WTC11 (cell line): ENCODE data around the gene LCT. TPM values are rescaled to one million over a fixed set of nuclear protein-coding genes. Genes with fewer than 3 reads are reported as not detected.
A peak's percentile ranks its signal among the peaks of the same experiment; 100 is the strongest.

Source experiments
- ATAC-seq: fragments of 200-7000 bp; cut with Tn5 transposase; 2 replicates; pipeline ENCODE4 v1.10.0; 2021; ENCODE audit warnings: mild to moderate bottlenecking, moderate library complexity
- CTCF ChIA-PET: fragments of 300-600 bp; sonication (Branson Sonifier 250); formaldehyde crosslinking; loops from one replicate; lab custom pipeline; 2021; ENCODE audit warnings: antibody characterized with exemption; lab: Charles Lee
- POLR2A ChIA-PET: fragments of 350-600 bp; sonication (Branson Sonifier 250); formaldehyde crosslinking; loops from one replicate; lab custom pipeline; 2021; ENCODE audit warnings: antibody characterized with exemption; lab: Charles Lee
- DNase-seq: peaks from one replicate; pipeline ENCODE4 v3.0.0; 2021; ENCODE audit warnings: low spot score
- H3K27ac Mint-ChIP-seq: 2 replicates; pipeline ENCODE4 v1.8.0; 2021; ENCODE audit warnings: mixed read lengths
- H3K27me3 Mint-ChIP-seq: 2 replicates; pipeline ENCODE4 v1.8.0; 2021; ENCODE audit warnings: low read depth, mild to moderate bottlenecking, moderate library complexity, mixed read lengths
- H3K36me3 Mint-ChIP-seq: 2 replicates; pipeline ENCODE4 v1.8.0; 2021; ENCODE audit warnings: mixed read lengths
- H3K4me1 Mint-ChIP-seq: 2 replicates; pipeline ENCODE4 v1.8.0; 2022; ENCODE audit warnings: mixed read lengths
- H3K4me3 Mint-ChIP-seq: 2 replicates; pipeline ENCODE4 v1.8.0; 2021; ENCODE audit warnings: mild to moderate bottlenecking, moderate library complexity, mixed read lengths
- H3K9me3 Mint-ChIP-seq: 2 replicates; pipeline ENCODE4 v1.8.0; 2021; ENCODE audit warnings: mixed read lengths
- ARID4B ChIP-seq: sonication (generic); formaldehyde crosslinking; IDR thresholded peaks from 2 replicates; pipeline ENCODE4 v1.8.0; 2023; ENCODE audit warnings: missing genetic modification reagents, mild to moderate bottlenecking, borderline replicate concordance
- ATF1 ChIP-seq: sonication (generic); formaldehyde crosslinking; IDR thresholded peaks from 2 replicates; pipeline ENCODE4 v1.8.1; 2023; ENCODE audit warnings: mild to moderate bottlenecking, moderate library complexity, missing genetic modification reagents
- ATF2 ChIP-seq: sonication (generic); formaldehyde crosslinking; IDR thresholded peaks from 2 replicates; pipeline ENCODE4 v1.8.1; 2022; ENCODE audit warnings: low read depth, missing genetic modification reagents, borderline replicate concordance
- CBFB ChIP-seq: sonication (generic); formaldehyde crosslinking; IDR thresholded peaks from 2 replicates; pipeline ENCODE4 v1.8.1; 2022; ENCODE audit warnings: mild to moderate bottlenecking, low read depth, missing genetic modification reagents
- CTCF ChIP-seq: fragments of 200-600 bp; IDR thresholded peaks from 2 replicates; pipeline ENCODE4 v1.8.0; 2022; ENCODE audit warnings: antibody characterized with exemption
- E2F4 ChIP-seq: sonication (generic); formaldehyde crosslinking; IDR thresholded peaks from 2 replicates; pipeline ENCODE4 v1.8.1; 2022; ENCODE audit warnings: low read depth, mild to moderate bottlenecking, moderate library complexity, missing genetic modification reagents, borderline replicate concordance
- ESRRA ChIP-seq: sonication (generic); formaldehyde crosslinking; IDR thresholded peaks from 2 replicates; pipeline ENCODE4 v1.8.1; 2022; ENCODE audit warnings: mild to moderate bottlenecking, missing genetic modification reagents, borderline replicate concordance
- ETV6 ChIP-seq: sonication (generic); formaldehyde crosslinking; IDR thresholded peaks from 2 replicates; pipeline ENCODE4 v1.8.1; 2022; ENCODE audit warnings: mild to moderate bottlenecking, missing genetic modification reagents
- FOXP4 ChIP-seq: sonication (generic); formaldehyde crosslinking; IDR thresholded peaks from 2 replicates; pipeline ENCODE4 v1.8.0; 2022; ENCODE audit warnings: mild to moderate bottlenecking, missing genetic modification reagents
- GABPB1 ChIP-seq: sonication (generic); formaldehyde crosslinking; IDR thresholded peaks from 2 replicates; pipeline ENCODE4 v1.8.1; 2023; ENCODE audit warnings: mild to moderate bottlenecking, missing genetic modification reagents
- PRDM15 ChIP-seq: sonication (generic); formaldehyde crosslinking; IDR thresholded peaks from 2 replicates; pipeline ENCODE4 v1.8.0; 2022; ENCODE audit warnings: missing genetic modification reagents
- PRRX2 ChIP-seq: fragments of 250-450 bp; sonication (Bioruptor Pico); IDR thresholded peaks from 2 replicates; pipeline ENCODE4 v1.8.0; 2021; ENCODE audit warnings: mild to moderate bottlenecking
- ZBTB21 ChIP-seq: sonication (generic); formaldehyde crosslinking; IDR thresholded peaks from 2 replicates; pipeline ENCODE4 v1.8.1; 2023; ENCODE audit warnings: mild to moderate bottlenecking, missing genetic modification reagents, borderline replicate concordance
- ZNF121 ChIP-seq: sonication (generic); formaldehyde crosslinking; IDR thresholded peaks from 2 replicates; pipeline ENCODE4 v1.8.0; 2023; ENCODE audit warnings: missing genetic modification reagents
- ZNF425 ChIP-seq: fragments of 250-450 bp; sonication (Bioruptor Pico); conservative IDR thresholded peaks from 2 replicates; pipeline ENCODE4 v1.9.0; 2021; ENCODE audit warnings: mild to moderate bottlenecking
- ZNF512 ChIP-seq: sonication (generic); formaldehyde crosslinking; IDR thresholded peaks from 2 replicates; pipeline ENCODE4 v1.8.1; 2022; ENCODE audit warnings: missing genetic modification reagents, borderline replicate concordance
- total RNA-seq: library from RNA; stranded (reverse); gene quantifications from 3 replicates; pipeline ENCODE4 v1.2.3, GENCODE V29; 2021

LCT gene
- total RNA-seq, 1 experiment from 2014 or later, result 0.02 TPM

GRCh38 chr2:135825131-135825530 is 11.9 kb downstream of the LCT start:
- DNase-seq (no peak), ATAC-seq (peak; percentile 38)
- Mint-ChIP-seq H3K9me3 (peaks cover 18% of the 10 kb centered on the region), H3K27me3 (peaks cover 7% of the 10 kb centered on the region; the same call in 1 of the 2 replicates), H3K36me3 (no peaks in the 10 kb centered on the region), H3K27ac (no peak overlapping the region), H3K4me3 (no peak overlapping the region), H3K4me1 (no peaks in the 10 kb centered on the region)
- POLR2A ChIA-PET, result interaction anchor here (0.6 kb wide), 1 partner anchor 647 kb away, joined by 3 read pairs; no protein-coding TSS in a partner anchor
- CTCF ChIA-PET, result interaction anchor here (0.7 to 2.1 kb wide), 3 partner anchors 9 to 559 kb away, joined by 3 to 9 read pairs (median 5); no protein-coding TSS in a partner anchor
- no peak for TF ChIP-seq ZNF121 (CRISPR knock-in tag)
- TF ChIP-seq ETV6 (CRISPR knock-in tag), result no peak
- TF ChIP-seq ESRRA (CRISPR knock-in tag), result no peak
- no peak for TF ChIP-seq ZBTB21
- TF ChIP-seq PRDM15 (CRISPR knock-in tag), result no peak
- no peak for TF ChIP-seq GABPB1 (CRISPR knock-in tag)
- no peak for TF ChIP-seq CBFB
- no peak for TF ChIP-seq ATF2 (CRISPR knock-in tag)
- TF ChIP-seq E2F4 (CRISPR knock-in tag), result no peak
- TF ChIP-seq FOXP4 (CRISPR knock-in tag), result no peak
- no peak for TF ChIP-seq ZNF512
- TF ChIP-seq ZNF425 (CRISPR knock-in tag), result no peak
- TF ChIP-seq CTCF, result no peak
- TF ChIP-seq PRRX2, result no peak
- TF ChIP-seq ATF1, result no peak
- no peak for TF ChIP-seq ARID4B (CRISPR knock-in tag)
